T-helper 17 cell (primary cell): ENCODE measurements around the gene CDC42SE2. TPM values are rescaled to one million over a fixed set of nuclear protein-coding genes. Genes with fewer than 3 reads are reported as not detected.

Experiments
- ATAC-seq: fragments of 150-1000 bp; cut with Tn5 transposase; 2 replicates; pipeline ENCODE4 v1.10.0; 2021; ENCODE audit warnings: mild to moderate bottlenecking, moderate library complexity
- DNase-seq, 3 donors: peaks; one replicate each; pipeline versions ENCODE4 v3.0.0 to v3.0.0-alpha.2; 2020 to 2021
- H3K9me3 ChIP-seq: one replicate; pipeline ENCODE4 v1.7.0; 2013; ENCODE audit warnings: low read length, mild to moderate bottlenecking; ENCODE audit not compliant: control insufficient read depth, poor library complexity, severe bottlenecking
- H3K27ac Mint-ChIP-seq: one replicate; pipeline ENCODE4 v1.8.0; 2022; ENCODE audit warnings: mild to moderate bottlenecking, moderate library complexity, mixed read lengths
- H3K27me3 Mint-ChIP-seq: one replicate; pipeline ENCODE4 v1.8.0; 2022; ENCODE audit warnings: mixed read lengths
- H3K36me3 Mint-ChIP-seq: one replicate; pipeline ENCODE4 v1.8.0; 2022; ENCODE audit warnings: low read depth, mixed read lengths
- H3K4me1 Mint-ChIP-seq: one replicate; pipeline ENCODE4 v1.8.0; 2022; ENCODE audit warnings: mild to moderate bottlenecking, mixed read lengths
- H3K4me3 Mint-ChIP-seq: one replicate; pipeline ENCODE4 v1.8.0; 2022; ENCODE audit warnings: mild to moderate bottlenecking, moderate library complexity, mixed read lengths
- total RNA-seq, 4 donors: library from RNA in 2 of 4; stranded (reverse) in 2 of 4; gene quantifications; one replicate each; pipeline ENCODE4 v1.2.3 and lab custom pipeline; 2022 to 2026

CDC42SE2 gene
- total RNA-seq, 2 donors from 2014 or later = 215 to 245 TPM

DNA sequence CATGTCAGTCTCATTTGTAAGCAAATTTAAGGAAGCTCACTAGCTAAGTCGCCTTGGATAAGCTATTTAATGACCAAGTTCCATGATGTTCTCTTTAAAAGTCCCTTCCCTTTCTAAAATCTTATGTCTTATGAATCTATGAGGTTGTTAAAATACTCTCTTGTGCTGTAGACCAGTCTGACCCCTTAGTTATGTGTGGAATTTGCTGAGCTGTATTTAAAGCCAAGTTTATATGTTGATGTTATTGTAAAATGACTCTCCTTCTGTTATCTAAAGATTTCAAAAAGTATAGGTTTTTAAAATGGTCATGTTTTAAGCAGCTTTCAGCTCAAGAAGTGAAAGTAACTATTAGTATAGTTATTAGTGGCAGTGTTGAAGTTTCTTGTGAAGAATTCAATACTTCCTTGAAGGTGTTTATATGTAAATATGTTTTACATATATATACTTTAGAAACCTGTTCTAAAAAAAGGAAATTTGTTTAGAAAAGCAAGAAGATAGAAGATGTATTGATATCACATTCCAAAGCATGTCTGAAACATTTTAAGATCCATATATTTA is 92.2 kb downstream of the CDC42SE2 start:
- Mint-ChIP-seq H3K36me3 (peaks cover 5% of the 10 kb centered on the region), H3K27me3 (no peaks in the 10 kb centered on the region), H3K4me3 (peak overlapping the region; percentile 49), H3K4me1 (peaks cover 45% of the 10 kb centered on the region), H3K27ac (peak overlapping the region; percentile 95)
- ATAC-seq (no peak), DNase-seq (no peak)
- no peaks in the 10 kb centered on the region for H3K9me3 ChIP-seq

DNA sequence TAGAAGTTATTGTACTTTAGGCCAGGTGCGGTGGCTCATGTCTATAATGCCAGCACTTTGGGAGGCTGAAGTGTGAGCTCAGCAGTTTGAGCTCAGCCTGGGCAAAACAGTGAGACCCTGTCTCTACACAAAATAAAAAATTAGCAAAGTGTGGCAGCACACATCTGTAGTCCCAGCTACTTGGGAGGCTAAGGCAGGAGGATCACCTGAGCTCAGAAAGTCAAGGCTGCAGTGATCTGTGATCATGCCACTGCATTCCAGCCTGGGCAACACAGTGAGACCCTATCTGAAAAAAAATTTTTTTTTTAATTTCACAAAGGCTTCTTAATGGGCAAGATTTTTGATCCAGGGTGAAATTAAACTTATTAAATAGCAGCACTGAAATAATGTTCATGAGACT is 92.8 kb downstream of the CDC42SE2 start:
- Mint-ChIP-seq H3K4me3 (no peak overlapping the region), H3K27ac (peak overlapping the region; percentile 95), H3K4me1 (peaks cover 45% of the 10 kb centered on the region), H3K27me3 (no peaks in the 10 kb centered on the region), H3K36me3 (peaks cover 5% of the 10 kb centered on the region)
- H3K9me3 ChIP-seq = no peaks in the 10 kb centered on the region
- DNase-seq = no peak
- ATAC-seq = no peak

DNA sequence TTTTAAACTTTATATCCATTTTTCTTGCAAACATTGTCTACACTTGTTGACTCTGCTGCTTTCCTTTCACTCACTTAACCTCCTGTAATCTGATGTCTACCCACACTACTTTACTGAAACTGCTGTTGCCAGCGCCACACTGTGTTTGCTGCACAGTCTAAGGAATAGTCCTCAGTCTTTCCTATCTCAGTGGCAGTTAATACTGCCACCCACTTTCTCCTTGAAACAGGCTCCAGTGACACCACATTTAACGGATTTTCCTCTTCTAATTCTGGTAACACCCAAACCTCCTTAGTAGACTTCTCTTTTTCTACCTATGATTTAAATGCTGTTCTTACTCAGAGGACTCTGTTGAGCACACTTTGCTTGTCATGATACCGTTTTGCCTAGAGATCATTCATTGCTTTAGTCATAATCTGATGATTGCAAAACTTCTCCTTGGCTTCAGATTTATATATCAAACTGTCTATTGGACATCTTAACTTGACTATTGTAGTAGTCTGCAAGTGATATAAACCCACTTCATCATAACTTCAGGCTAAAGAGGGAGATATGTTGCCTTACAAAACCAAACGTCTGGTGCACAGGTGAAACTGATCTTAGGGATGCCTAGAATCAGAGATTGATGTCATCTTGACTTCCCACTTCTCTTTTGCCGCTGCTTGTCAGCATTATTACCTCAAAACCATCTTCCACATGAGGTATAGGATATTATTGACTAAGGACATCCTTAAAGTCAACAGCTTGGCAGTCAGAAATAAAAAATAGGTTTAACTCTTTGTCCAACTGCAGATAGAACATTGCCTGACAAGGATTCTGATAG is 94.1 kb downstream of the CDC42SE2 start:
- H3K9me3 ChIP-seq = no peaks in the 10 kb centered on the region
- ATAC-seq (peak; percentile 76), DNase-seq (no peak)
- Mint-ChIP-seq H3K4me1 (peaks cover 47% of the 10 kb centered on the region), H3K27me3 (no peaks in the 10 kb centered on the region), H3K27ac (peak overlapping the region; percentile 95), H3K4me3 (peak overlapping the region; percentile 81), H3K36me3 (peaks cover 9% of the 10 kb centered on the region)

DNA sequence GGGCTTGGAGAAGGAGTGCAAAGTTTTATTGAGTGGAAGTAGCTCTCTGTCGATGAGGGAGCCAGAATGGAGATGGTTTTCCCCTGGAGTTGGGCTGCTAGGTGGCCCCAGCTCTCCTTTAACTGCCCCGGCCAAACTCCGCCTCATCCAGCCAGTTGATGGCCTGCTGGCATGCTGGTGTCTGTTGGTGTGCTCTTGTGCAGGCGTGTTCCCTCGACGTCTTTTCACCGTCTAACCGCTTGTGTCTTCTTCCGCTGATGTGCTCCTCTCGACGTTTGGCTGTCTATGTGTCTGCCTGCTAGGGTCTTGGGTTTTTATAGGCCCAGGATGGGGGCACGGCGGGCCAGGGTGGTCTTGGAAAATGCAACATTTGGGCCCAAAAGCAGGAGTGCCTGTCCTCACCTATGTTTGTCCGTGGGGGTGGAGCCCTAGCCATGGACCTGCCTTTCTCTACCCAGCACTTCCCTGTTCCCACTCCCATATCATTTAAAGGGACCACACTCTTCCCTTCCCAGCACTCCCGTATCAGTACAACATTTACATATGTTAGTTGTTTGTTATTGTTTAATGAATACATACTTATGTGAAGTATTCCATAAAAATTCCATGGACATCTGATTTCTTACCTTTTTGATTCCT is 97.9 kb downstream of the CDC42SE2 start:
- Mint-ChIP-seq H3K27me3 (no peaks in the 10 kb centered on the region), H3K4me1 (peaks cover 54% of the 10 kb centered on the region), H3K27ac (peak overlapping the region; percentile 96), H3K36me3 (peaks cover 17% of the 10 kb centered on the region), H3K4me3 (no peak overlapping the region)
- DNase-seq (no peak), ATAC-seq (no peak)
- no peaks in the 10 kb centered on the region for H3K9me3 ChIP-seq

DNA sequence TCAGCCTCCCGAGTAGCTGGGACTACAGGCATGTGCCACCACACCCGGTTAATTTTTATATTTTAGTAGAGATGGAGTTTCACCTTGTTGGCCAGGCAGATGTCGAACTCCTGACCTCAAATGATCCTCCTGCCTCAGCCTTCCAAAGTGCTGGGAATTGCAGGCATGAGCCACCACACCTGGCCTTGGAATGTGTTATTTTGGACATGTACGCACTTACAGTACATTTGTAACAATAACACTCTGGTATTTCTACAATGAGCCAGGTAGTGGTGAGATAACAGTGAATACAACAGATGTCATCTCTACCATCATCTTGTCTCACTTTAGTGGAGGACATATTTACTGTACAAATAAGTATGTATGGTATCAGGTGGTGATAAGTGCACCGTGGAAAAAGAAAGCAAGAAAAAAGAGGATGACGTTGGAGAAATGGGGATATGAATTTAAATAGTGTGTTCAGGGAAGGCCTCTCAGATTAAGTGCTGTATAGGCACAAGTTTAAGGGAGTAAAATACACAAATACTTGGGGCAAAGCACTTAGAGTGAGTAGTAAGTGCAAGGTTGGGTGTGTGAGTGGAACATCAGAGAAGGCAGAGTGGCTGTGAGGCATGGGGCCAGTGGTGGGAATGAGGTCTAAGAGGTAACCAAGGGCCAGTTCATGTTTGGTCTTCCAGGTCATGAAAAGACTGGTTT is 100.1 kb downstream of the CDC42SE2 start:
- H3K4me3 Mint-ChIP-seq = peak overlapping the region; percentile 13
- peak overlapping the region; percentile 96 for H3K27ac Mint-ChIP-seq
- ATAC-seq (peak; percentile 18), DNase-seq (no peak)
- H3K9me3 ChIP-seq = no peaks in the 10 kb centered on the region
- H3K27me3 Mint-ChIP-seq = no peaks in the 10 kb centered on the region
- H3K4me1 Mint-ChIP-seq = peaks cover 48% of the 10 kb centered on the region
- H3K36me3 Mint-ChIP-seq = peaks cover 12% of the 10 kb centered on the region

DNA sequence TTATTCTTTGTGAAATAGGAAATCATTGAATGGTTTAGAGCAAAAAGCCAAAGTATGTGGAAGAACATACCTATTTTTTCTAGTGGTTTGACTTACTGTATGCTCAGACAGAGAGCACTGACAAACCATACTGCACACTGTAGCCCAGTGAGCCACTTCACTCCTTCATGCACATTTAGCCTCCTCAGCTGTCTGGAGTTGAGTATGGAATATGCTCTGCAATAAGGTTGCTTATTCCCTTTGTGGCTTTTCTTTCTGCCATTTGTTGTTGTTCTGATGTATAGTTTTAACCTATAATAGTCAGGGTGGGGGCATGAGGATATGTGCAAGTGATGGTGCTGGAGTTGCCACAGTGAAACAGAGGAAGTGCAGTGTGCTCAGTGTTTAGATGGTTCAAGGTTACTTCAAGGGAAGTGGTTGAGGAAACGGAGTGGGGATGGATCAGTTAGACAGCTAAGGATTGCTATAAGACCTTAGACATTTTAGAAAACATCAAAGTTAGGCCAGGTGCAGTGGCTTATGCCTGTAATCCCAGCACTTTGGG is 100.7 kb downstream of the CDC42SE2 start:
- no peaks in the 10 kb centered on the region for H3K9me3 ChIP-seq
- Mint-ChIP-seq H3K4me3 (peak overlapping the region; percentile 62), H3K4me1 (peaks cover 52% of the 10 kb centered on the region), H3K27me3 (no peaks in the 10 kb centered on the region), H3K27ac (peak overlapping the region; percentile 96), H3K36me3 (peaks cover 12% of the 10 kb centered on the region)
- DNase-seq = no peak
- peak; percentile 65 for ATAC-seq

DNA sequence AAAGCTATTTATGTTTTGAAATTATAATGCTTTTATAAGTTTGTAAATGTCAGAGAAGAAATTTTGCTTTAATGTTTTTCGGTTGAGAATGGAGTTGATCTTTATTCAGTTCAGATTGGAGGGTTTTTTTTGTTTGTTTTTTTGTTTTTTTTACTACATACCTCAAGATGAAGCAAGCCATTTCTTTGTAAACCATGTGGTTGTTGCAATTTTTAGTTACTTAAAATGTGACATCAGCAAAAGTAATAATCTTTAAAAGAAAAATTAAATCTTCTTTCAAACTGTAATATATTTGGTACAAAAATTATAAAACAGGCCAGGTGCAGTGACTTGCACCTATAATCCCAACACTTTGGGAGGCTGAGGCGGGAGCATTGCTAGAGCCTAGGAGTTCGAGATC is 102.6 kb downstream of the CDC42SE2 start:
- no peaks in the 10 kb centered on the region for H3K27me3 Mint-ChIP-seq
- DNase-seq (no peak), ATAC-seq (no peak)
- H3K36me3 Mint-ChIP-seq = peaks cover 12% of the 10 kb centered on the region
- H3K4me3 Mint-ChIP-seq = peak overlapping the region; percentile 60
- H3K27ac Mint-ChIP-seq = peak overlapping the region; percentile 96
- peaks cover 55% of the 10 kb centered on the region for H3K4me1 Mint-ChIP-seq
- H3K9me3 ChIP-seq = no peaks in the 10 kb centered on the region

DNA sequence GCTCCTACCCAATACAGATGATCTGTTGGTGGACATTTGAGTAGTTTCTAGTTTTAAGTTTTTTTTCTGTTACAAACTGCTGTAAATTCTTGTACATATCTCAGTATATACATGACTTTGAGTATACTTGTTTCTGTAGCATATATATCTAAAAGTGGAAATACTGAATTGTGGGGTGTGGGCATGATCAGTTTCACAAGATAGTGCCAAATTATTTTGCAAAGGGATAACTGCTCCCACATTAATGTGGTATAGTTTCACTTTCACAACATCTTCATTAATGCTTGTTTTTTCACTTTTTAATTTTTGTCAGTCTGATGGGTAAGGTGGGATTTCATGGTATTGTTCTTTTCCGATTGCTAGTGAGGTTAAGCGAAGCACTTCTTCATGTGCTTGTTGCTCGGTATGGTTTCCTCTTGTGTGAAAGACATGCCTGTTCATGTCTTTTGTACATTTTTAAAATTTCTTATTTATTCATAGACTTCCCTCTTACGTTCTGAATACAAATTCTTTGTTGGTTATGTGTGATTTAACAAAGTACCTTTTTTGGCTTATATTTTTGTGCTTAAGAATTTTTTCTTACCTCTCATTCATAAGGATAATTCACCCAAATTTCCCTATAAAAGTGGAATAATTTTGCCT is 103.5 kb downstream of the CDC42SE2 start:
- ATAC-seq = no peak
- H3K4me3 Mint-ChIP-seq = peak overlapping the region; percentile 76
- H3K27ac Mint-ChIP-seq = peak overlapping the region; percentile 96
- H3K4me1 Mint-ChIP-seq = peaks cover 55% of the 10 kb centered on the region
- H3K9me3 ChIP-seq = no peaks in the 10 kb centered on the region
- no peaks in the 10 kb centered on the region for H3K27me3 Mint-ChIP-seq
- peaks cover 8% of the 10 kb centered on the region for H3K36me3 Mint-ChIP-seq
- no peak for DNase-seq

DNA sequence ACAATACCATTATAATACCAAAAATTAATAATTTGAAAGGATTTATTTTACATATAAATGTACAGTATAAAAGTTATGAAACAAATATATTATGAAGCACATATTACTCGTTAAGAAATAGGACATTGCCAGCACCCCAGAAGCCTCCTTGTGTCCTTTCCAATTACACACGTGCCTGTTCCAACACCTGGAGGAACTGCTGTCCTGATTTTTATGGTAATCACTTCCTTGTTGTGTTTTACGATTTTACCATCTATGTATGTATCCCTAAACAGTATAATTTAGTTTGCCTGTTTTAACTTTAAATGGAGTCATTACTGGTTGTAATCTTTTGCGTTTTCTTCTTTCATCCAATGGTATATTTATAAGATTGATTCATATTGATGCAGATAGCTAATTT is 105.0 kb downstream of the CDC42SE2 start:
- no peak overlapping the region for H3K4me3 Mint-ChIP-seq
- no peaks in the 10 kb centered on the region for H3K9me3 ChIP-seq
- H3K36me3 Mint-ChIP-seq = peaks cover 9% of the 10 kb centered on the region

DNA sequence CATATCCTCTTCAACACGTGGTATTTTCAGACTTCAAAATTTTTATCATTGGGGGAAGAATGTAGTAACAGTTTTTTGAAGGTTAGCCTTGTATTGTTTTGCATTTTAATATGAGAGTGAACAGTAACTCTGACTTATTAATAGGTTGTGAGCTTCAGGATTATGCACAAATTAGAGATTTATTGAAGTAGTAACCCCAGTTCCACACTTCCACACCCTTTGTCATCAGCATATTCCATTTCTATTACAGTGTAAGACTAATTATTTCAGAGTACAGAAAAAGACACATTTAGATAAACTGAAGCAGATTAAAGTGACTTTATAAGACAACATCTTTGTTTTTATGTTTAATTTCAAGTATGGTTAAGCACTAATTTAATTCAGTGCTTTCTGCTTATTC is 105.7 kb downstream of the CDC42SE2 start:
- no peak overlapping the region for H3K4me3 Mint-ChIP-seq
- H3K9me3 ChIP-seq = no peaks in the 10 kb centered on the region
- no peaks in the 10 kb centered on the region for H3K27me3 Mint-ChIP-seq
- no peak for ATAC-seq
- peaks cover 60% of the 10 kb centered on the region for H3K4me1 Mint-ChIP-seq
- DNase-seq = no peak
- H3K27ac Mint-ChIP-seq = peak overlapping the region; percentile 96
- peaks cover 5% of the 10 kb centered on the region for H3K36me3 Mint-ChIP-seq

More for the DNA sequence above, 105.0 kb downstream of the CDC42SE2 start:
- no peaks in the 10 kb centered on the region for H3K27me3 Mint-ChIP-seq
- no peak for DNase-seq
- peaks cover 64% of the 10 kb centered on the region for H3K4me1 Mint-ChIP-seq
- ATAC-seq = no peak
- H3K27ac Mint-ChIP-seq = peak overlapping the region; percentile 96

DNA sequence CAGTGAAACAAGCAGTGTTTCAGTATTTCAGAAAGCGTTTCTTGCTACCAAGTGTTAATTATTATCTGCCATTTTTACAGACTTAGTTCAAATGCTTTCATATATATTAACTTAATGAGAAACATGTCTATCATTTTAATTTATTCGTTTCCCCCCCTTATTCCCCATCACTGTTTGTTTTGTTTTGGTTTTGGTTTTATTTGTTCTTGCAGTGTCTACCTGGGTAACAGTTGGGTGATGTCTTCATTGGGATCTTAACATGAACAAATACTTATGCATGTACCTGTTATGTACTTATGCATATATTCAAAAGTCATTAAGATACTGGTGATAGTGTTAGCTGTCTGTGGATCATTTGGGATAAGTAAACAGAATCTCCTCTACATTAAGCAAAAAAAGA is 108.0 kb downstream of the CDC42SE2 start:
- peaks cover 61% of the 10 kb centered on the region for H3K4me1 Mint-ChIP-seq
- no peaks in the 10 kb centered on the region for H3K27me3 Mint-ChIP-seq
- peak overlapping the region; percentile 96 for H3K27ac Mint-ChIP-seq
- peaks cover 6% of the 10 kb centered on the region for H3K36me3 Mint-ChIP-seq
- DNase-seq = no peak
- H3K4me3 Mint-ChIP-seq = peak overlapping the region; percentile 43
- no peaks in the 10 kb centered on the region for H3K9me3 ChIP-seq
- ATAC-seq = no peak

DNA sequence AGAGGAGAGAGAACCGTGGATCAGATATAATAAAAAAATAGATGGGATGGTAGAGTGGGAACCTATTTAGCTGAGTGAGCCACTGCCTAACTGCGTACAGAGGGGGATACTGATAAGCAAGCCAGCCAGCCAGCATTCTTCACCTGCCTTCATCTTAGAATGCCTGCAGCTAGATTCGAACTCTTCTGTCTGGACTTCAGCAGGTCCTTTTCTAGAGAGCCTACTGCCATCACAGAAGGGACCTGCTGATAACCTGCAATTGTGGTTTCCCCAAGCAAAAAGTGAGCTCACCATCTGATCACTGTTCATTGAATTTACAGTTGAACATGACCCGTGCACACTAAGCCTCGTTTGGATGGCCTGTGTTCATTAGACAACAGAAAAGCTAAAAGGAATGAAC is 109.4 kb downstream of the CDC42SE2 start:
- H3K27ac Mint-ChIP-seq = peak overlapping the region; percentile 96
- peaks cover 59% of the 10 kb centered on the region for H3K4me1 Mint-ChIP-seq
- H3K9me3 ChIP-seq = no peaks in the 10 kb centered on the region
- DNase-seq (no peak), ATAC-seq (peak; percentile 27)
- H3K27me3 Mint-ChIP-seq = no peaks in the 10 kb centered on the region
- peak overlapping the region; percentile 74 for H3K4me3 Mint-ChIP-seq
- H3K36me3 Mint-ChIP-seq = peaks cover 6% of the 10 kb centered on the region
